ENCODE measurements around the gene SLC39A9. TPM values are rescaled to one million over a fixed set of nuclear protein-coding genes. Genes with fewer than 3 reads are reported as not detected.

Gene SLC39A9
- total RNA-seq, 4 donors from 2014 or later = 40.2 to 77.7 (median 68.6) TPM

GRCh38 chr14:69358966-69359365, 39.5 kb upstream of the SLC39A9 start:
- intact Hi-C loops (cut with DNase I) = no loop called here
- WGBS, 2 donors = 91 to 93% methylated on average over 3 of the region's 3 CpGs
- H3K4me1 ChIP-seq = peaks cover 8 to 36% (median 28%) of the 10 kb centered on the region in 3 donors
- H3K27me3 ChIP-seq = peaks cover 0 to 3% (median 0%) of the 10 kb centered on the region in 4 donors
- H3K9me3 ChIP-seq = no peaks in the 10 kb centered on the region
- no peaks in the 10 kb centered on the region for H3K36me3 ChIP-seq
- TF ChIP-seq CTCF (IDR thresholded peaks at IDR 0.05) (no peak), POLR2A (IDR thresholded peaks at IDR 0.05) (no peak)
- H3K27ac ChIP-seq = no peak overlapping the region
- no peak for DNase-seq
- H3K4me3 ChIP-seq = no peak overlapping the region

GRCh38 chr14:69360438-69361108, 37.9 kb upstream of the SLC39A9 start:
- no peak for DNase-seq
- no peak for TF ChIP-seq POLR2A (IDR thresholded peaks at IDR 0.05)
- TF ChIP-seq CTCF (IDR thresholded peaks at IDR 0.05) = no peak
- 54 to 62% methylated on average over 2 to 4 of the region's 7 CpGs for WGBS, 2 donors
- no peak overlapping the region for H3K4me3 ChIP-seq
- intact Hi-C loops (cut with DNase I) = no loop called here
- no peaks in the 10 kb centered on the region for H3K9me3 ChIP-seq
- H3K27ac ChIP-seq = no peak overlapping the region
- H3K36me3 ChIP-seq = no peaks in the 10 kb centered on the region
- peaks cover 4 to 20% (median 11%) of the 10 kb centered on the region in 3 donors for H3K4me1 ChIP-seq
- peaks cover 0 to 3% (median 0%) of the 10 kb centered on the region in 4 donors for H3K27me3 ChIP-seq

GRCh38 chr14:69363055-69363454, 35.4 kb upstream of the SLC39A9 start:
- H3K36me3 ChIP-seq = no peaks in the 10 kb centered on the region
- WGBS, 2 donors = 55 to 63% methylated on average over 6 to 9 of the region's 9 CpGs
- no peak overlapping the region for H3K4me3 ChIP-seq
- H3K4me1 ChIP-seq = peaks cover 0 to under 1% (median 0%) of the 10 kb centered on the region in 3 donors
- no peak overlapping the region for H3K27ac ChIP-seq
- H3K27me3 ChIP-seq = peaks cover 0 to 6% (median 0%) of the 10 kb centered on the region in 4 donors
- intact Hi-C loops (cut with DNase I) = no loop called here
- DNase-seq = no peak
- peak in 2 of 6 experiments; percentile 11 to 19 for TF ChIP-seq CTCF (IDR thresholded peaks at IDR 0.05)
- TF ChIP-seq POLR2A (IDR thresholded peaks at IDR 0.05) = no peak
- no peaks in the 10 kb centered on the region for H3K9me3 ChIP-seq

GRCh38 chr14:69363964-69364363, 34.5 kb upstream of the SLC39A9 start:
- H3K9me3 ChIP-seq = no peaks in the 10 kb centered on the region
- no peak for TF ChIP-seq POLR2A (IDR thresholded peaks at IDR 0.05)
- no peak for TF ChIP-seq CTCF (IDR thresholded peaks at IDR 0.05)
- H3K4me3 ChIP-seq = no peak overlapping the region
- intact Hi-C loops (cut with DNase I) = no loop called here
- DNase-seq = no peak
- H3K4me1 ChIP-seq = no peaks in the 10 kb centered on the region
- peaks cover 0 to 6% (median 0%) of the 10 kb centered on the region in 4 donors for H3K27me3 ChIP-seq
- H3K27ac ChIP-seq = no peak overlapping the region
- 84 to 95% methylated on average over 4 of the region's 4 CpGs for WGBS, 2 donors
- no peaks in the 10 kb centered on the region for H3K36me3 ChIP-seq

GRCh38 chr14:69364378-69364777, 34.1 kb upstream of the SLC39A9 start:
- intact Hi-C loops (cut with DNase I) = no loop called here
- H3K27me3 ChIP-seq = peaks cover 0 to 6% (median 0%) of the 10 kb centered on the region in 4 donors
- no peak for DNase-seq
- H3K36me3 ChIP-seq = no peaks in the 10 kb centered on the region
- WGBS, 2 donors = 71% methylated on average over 2 of the region's 2 CpGs
- H3K4me3 ChIP-seq = no peak overlapping the region
- H3K9me3 ChIP-seq = no peaks in the 10 kb centered on the region
- no peak overlapping the region for H3K27ac ChIP-seq
- TF ChIP-seq CTCF (IDR thresholded peaks at IDR 0.05) = no peak
- no peak for TF ChIP-seq POLR2A (IDR thresholded peaks at IDR 0.05)
- no peaks in the 10 kb centered on the region for H3K4me1 ChIP-seq

All from esophagus squamous epithelium (tissue), 5 donors.